Mesenchymal stem cell (in vitro differentiated cells and primary cell): Measurements from ENCODE around the gene DDAH1.

ENCODE experiments used
- DNase-seq: peaks from one replicate; pipeline ENCODE4 v3.0.0-alpha.2; 2013
- H2AFZ ChIP-seq: one replicate; pipeline ENCODE4 v1.6.1; 2013; ENCODE audit warnings: low read depth, mild to moderate bottlenecking, control low read depth, inconsistent platforms, low read length, moderate library complexity
- H2AK5ac ChIP-seq: 2 replicates; pipeline ENCODE4 v1.6.1; 2013; ENCODE audit warnings: low read length, moderate library complexity, mild to moderate bottlenecking, inconsistent platforms; ENCODE audit not compliant: severe bottlenecking
- H2BK120ac ChIP-seq: one replicate; pipeline ENCODE4 v1.6.1; 2013; ENCODE audit warnings: low read depth, mild to moderate bottlenecking, inconsistent platforms, low read length, moderate library complexity
- H2BK12ac ChIP-seq, 2 experiments: one replicate each; pipeline ENCODE4 v1.6.1; 2013; ENCODE audit warnings: inconsistent platforms in 2 of 2, low read length in 2 of 2, mild to moderate bottlenecking in 2 of 2, moderate library complexity in 2 of 2, control low read depth in 1 of 2
- H2BK15ac ChIP-seq: one replicate; pipeline ENCODE4 v1.6.1; 2013; ENCODE audit warnings: mild to moderate bottlenecking, low read depth, inconsistent platforms; ENCODE audit not compliant: poor library complexity, severe bottlenecking
- H2BK5ac ChIP-seq: 2 replicates; pipeline ENCODE4 v1.6.1; 2013; ENCODE audit warnings: low read depth, mild to moderate bottlenecking, low read length, control low read depth, inconsistent platforms; ENCODE audit not compliant: poor library complexity, severe bottlenecking
- H3K14ac ChIP-seq, 2 experiments: one replicate each; pipeline ENCODE4 v1.6.1; 2013; ENCODE audit warnings: inconsistent platforms in 2 of 2, low read length in 2 of 2, control low read depth in 1 of 2, mild to moderate bottlenecking in 1 of 2, moderate library complexity in 1 of 2
- H3K18ac ChIP-seq, 2 experiments: one replicate each; pipeline ENCODE4 v1.6.1; 2013; ENCODE audit warnings: inconsistent platforms in 2 of 2, low read length in 2 of 2, control low read depth in 1 of 2, low read depth in 1 of 2, mild to moderate bottlenecking in 1 of 2
- H3K23ac ChIP-seq, 2 experiments: one replicate each; pipeline ENCODE4 v1.6.1; 2013; ENCODE audit warnings: inconsistent platforms in 2 of 2, low read length in 2 of 2, mild to moderate bottlenecking in 2 of 2, moderate library complexity in 2 of 2, control low read depth in 1 of 2
- H3K27ac ChIP-seq: 2 replicates; pipeline ENCODE4 v1.5.1; 2013; ENCODE audit warnings: mild to moderate bottlenecking, moderate library complexity, low read length, control low read depth, inconsistent platforms; ENCODE audit not compliant: poor library complexity, severe bottlenecking
- H3K27me3 ChIP-seq, 2 experiments: 2 replicates each; pipeline versions ENCODE4 v1.6.1 to v1.7.0; 2013; ENCODE audit warnings: low read length in 2 of 2, mild to moderate bottlenecking in 2 of 2, moderate library complexity in 2 of 2, control low read depth in 1 of 2, inconsistent platforms in 1 of 2; ENCODE audit not compliant: control insufficient read depth in 1 of 2, insufficient read depth in 1 of 2
- H3K36me3 ChIP-seq, 2 experiments: 2 replicates each; pipeline versions ENCODE4 v1.6.1 to v1.7.0; 2013; ENCODE audit warnings: low read length in 2 of 2, control low read depth in 1 of 2, inconsistent platforms in 1 of 2, low read depth in 1 of 2, mild to moderate bottlenecking in 1 of 2; ENCODE audit not compliant: insufficient read depth in 2 of 2, control insufficient read depth in 1 of 2
- H3K4ac ChIP-seq, 2 experiments: one replicate each; pipeline ENCODE4 v1.6.1; 2013; ENCODE audit warnings: inconsistent platforms in 2 of 2, low read length in 2 of 2, mild to moderate bottlenecking in 2 of 2, moderate library complexity in 2 of 2, control low read depth in 1 of 2, low read depth in 1 of 2
- H3K4me1 ChIP-seq: 2 replicates; pipeline ENCODE4 v1.6.1; 2013; ENCODE audit warnings: low read depth, low read length, control low read depth; ENCODE audit not compliant: control insufficient read depth, insufficient read depth
- H3K4me2 ChIP-seq: 2 replicates; pipeline ENCODE4 v1.6.1; 2013; ENCODE audit warnings: low read length, mild to moderate bottlenecking, inconsistent platforms; ENCODE audit not compliant: poor library complexity, severe bottlenecking
- H3K4me3 ChIP-seq, 2 experiments: 2 replicates each; pipeline versions ENCODE4 v1.5.1 to v1.7.0; 2013; ENCODE audit warnings: low read length in 2 of 2, mild to moderate bottlenecking in 2 of 2, control low read depth in 1 of 2, low read depth in 1 of 2; ENCODE audit not compliant: insufficient read depth in 1 of 2
- H3K79me1 ChIP-seq: replicated peaks from 2 replicates; pipeline ENCODE4 v1.6.1; 2013; ENCODE audit warnings: mild to moderate bottlenecking, control low read depth, low read length, inconsistent platforms; ENCODE audit not compliant: poor library complexity, severe bottlenecking
- H3K9ac ChIP-seq: 2 replicates; pipeline ENCODE4 v1.7.0; 2013; ENCODE audit warnings: mild to moderate bottlenecking, low read length, moderate library complexity
- H3K9me3 ChIP-seq: 2 replicates; pipeline ENCODE4 v1.7.0; 2013; ENCODE audit warnings: mild to moderate bottlenecking, low read length; ENCODE audit not compliant: control insufficient read depth
- H4K8ac ChIP-seq: one replicate; pipeline ENCODE4 v1.6.1; 2013; ENCODE audit warnings: inconsistent platforms, mild to moderate bottlenecking, low read length, moderate library complexity
- H4K91ac ChIP-seq: one replicate; pipeline ENCODE4 v1.6.1; 2013; ENCODE audit warnings: mild to moderate bottlenecking, low read length, inconsistent platforms
- WGBS: methylation state at CpG from one replicate; pipeline ENCODE4 v1.1.7; 2013; ENCODE audit warnings: mixed read lengths; 5-methylcytosine and 5-hydroxymethylcytosine counted together

DDAH1 gene

GRCh38 chr1:85427331-85427730, 37.6 kb downstream of the DDAH1 start:
- Histone ChIP-seq H3K27ac (no peak overlapping the region), H3K4me1 (no peaks in the 10 kb centered on the region), H2BK5ac (no peak overlapping the region), H2BK12ac (no peak overlapping the region), H3K4ac (no peak overlapping the region), H4K91ac (no peak overlapping the region), H3K9ac (no peak overlapping the region), H2BK120ac (no peak overlapping the region), H3K4me3 (no peak overlapping the region), H3K14ac (no peak overlapping the region), H3K9me3 (no peaks in the 10 kb centered on the region), H3K79me1 (peaks cover 14% of the 10 kb centered on the region), H3K27me3 (no peaks in the 10 kb centered on the region), H3K4me2 (no peak overlapping the region), H4K8ac (no peak overlapping the region), H3K23ac (no peak overlapping the region), H2AK5ac (no peak overlapping the region), H2BK15ac (no peak overlapping the region), H3K36me3 (no peaks in the 10 kb centered on the region), H3K18ac (no peak overlapping the region), H2AFZ (no peak overlapping the region)
- peak; percentile 61 for DNase-seq
- WGBS = 0% methylated on average over 1 of the region's 1 CpG

- no peak overlapping the region for H3K4me2 ChIP-seq
- H3K27me3 ChIP-seq = no peaks in the 10 kb centered on the region
- H3K18ac ChIP-seq = no peak overlapping the region
- no peak overlapping the region for H2BK5ac ChIP-seq
- no peak overlapping the region for H2BK12ac ChIP-seq
- WGBS = 91% methylated on average over 1 of the region's 1 CpG
- no peak overlapping the region for H3K23ac ChIP-seq
- H3K4me1 ChIP-seq = no peaks in the 10 kb centered on the region
- no peak overlapping the region for H2BK120ac ChIP-seq
- peaks cover 5% of the 10 kb centered on the region for H3K9me3 ChIP-seq
- H2AK5ac ChIP-seq = no peak overlapping the region
- no peak overlapping the region for H3K27ac ChIP-seq
- H4K91ac ChIP-seq = no peak overlapping the region
- no peak overlapping the region for H4K8ac ChIP-seq
- no peak overlapping the region for H3K4ac ChIP-seq
- H3K79me1 ChIP-seq = peaks cover 20% of the 10 kb centered on the region
- H2AFZ ChIP-seq = no peak overlapping the region
- no peak for DNase-seq
- peaks cover 0 to 6% of the 10 kb centered on the region in 2 experiments for H3K36me3 ChIP-seq
- H3K9ac ChIP-seq = no peak overlapping the region
- H3K14ac ChIP-seq = no peak overlapping the region
- no peak overlapping the region for H3K4me3 ChIP-seq
- no peak overlapping the region for H2BK15ac ChIP-seq
These were observed 43.8 kb downstream of the DDAH1 start for GRCh38 chr1:85421179-85421578.

GRCh38 chr1:85420199-85420598, 44.8 kb downstream of the DDAH1 start:
- Histone ChIP-seq H3K9ac (no peak overlapping the region), H3K18ac (no peak overlapping the region), H3K9me3 (peaks cover 5% of the 10 kb centered on the region), H2AK5ac (no peak overlapping the region), H3K27ac (no peak overlapping the region), H3K27me3 (no peaks in the 10 kb centered on the region), H3K79me1 (peaks cover 20% of the 10 kb centered on the region), H3K4ac (no peak overlapping the region), H3K4me3 (no peak overlapping the region), H2BK12ac (no peak overlapping the region), H3K4me2 (no peak overlapping the region), H2BK15ac (no peak overlapping the region), H3K4me1 (no peaks in the 10 kb centered on the region), H3K36me3 (peaks cover 0 to 6% of the 10 kb centered on the region in 2 experiments), H3K14ac (no peak overlapping the region), H4K8ac (no peak overlapping the region), H2BK120ac (no peak overlapping the region), H4K91ac (no peak overlapping the region), H2AFZ (no peak overlapping the region), H2BK5ac (no peak overlapping the region), H3K23ac (no peak overlapping the region)
- 68% methylated on average over 1 of the region's 1 CpG for WGBS
- no peak for DNase-seq

GRCh38 chr1:85417876-85418275, 47.1 kb downstream of the DDAH1 start:
- Histone ChIP-seq H3K4ac (no peak overlapping the region), H4K8ac (no peak overlapping the region), H2BK15ac (no peak overlapping the region), H3K36me3 (peaks cover 0 to 6% of the 10 kb centered on the region in 2 experiments), H3K9ac (no peak overlapping the region), H2BK120ac (no peak overlapping the region), H3K27ac (no peak overlapping the region), H3K27me3 (no peaks in the 10 kb centered on the region), H3K23ac (no peak overlapping the region), H3K14ac (no peak overlapping the region), H3K79me1 (peaks cover 20% of the 10 kb centered on the region), H2BK12ac (no peak overlapping the region), H3K9me3 (peaks cover 5% of the 10 kb centered on the region), H3K4me2 (no peak overlapping the region), H3K18ac (no peak overlapping the region), H2BK5ac (no peak overlapping the region), H3K4me3 (no peak overlapping the region), H3K4me1 (no peaks in the 10 kb centered on the region), H2AK5ac (no peak overlapping the region), H4K91ac (no peak overlapping the region), H2AFZ (no peak overlapping the region)
- DNase-seq = no peak
- WGBS = 100% methylated on average over 3 of the region's 3 CpGs
